Measurements from ENCODE around the gene SLF2. TPM values are rescaled to one million over a fixed set of nuclear protein-coding genes. Genes with fewer than 3 reads are reported as not detected.
A peak's percentile ranks its signal among the peaks of the same experiment; 100 is the strongest.
"Not testable (repeated sequence)": the region's sequence is repeated elsewhere in the genome, so short reads cannot be mapped to it uniquely, and the experiment has no call there.

SLF2 gene
- total and polyA plus RNA-seq, 8 donors: 2.3 to 49.9 (median 14.4) TPM

GRCh38 chr10:100882252-100882651 is 30.5 kb upstream of the SLF2 start:
- DNase-seq: peak in 1 of 2 donors; percentile 51

DNA sequence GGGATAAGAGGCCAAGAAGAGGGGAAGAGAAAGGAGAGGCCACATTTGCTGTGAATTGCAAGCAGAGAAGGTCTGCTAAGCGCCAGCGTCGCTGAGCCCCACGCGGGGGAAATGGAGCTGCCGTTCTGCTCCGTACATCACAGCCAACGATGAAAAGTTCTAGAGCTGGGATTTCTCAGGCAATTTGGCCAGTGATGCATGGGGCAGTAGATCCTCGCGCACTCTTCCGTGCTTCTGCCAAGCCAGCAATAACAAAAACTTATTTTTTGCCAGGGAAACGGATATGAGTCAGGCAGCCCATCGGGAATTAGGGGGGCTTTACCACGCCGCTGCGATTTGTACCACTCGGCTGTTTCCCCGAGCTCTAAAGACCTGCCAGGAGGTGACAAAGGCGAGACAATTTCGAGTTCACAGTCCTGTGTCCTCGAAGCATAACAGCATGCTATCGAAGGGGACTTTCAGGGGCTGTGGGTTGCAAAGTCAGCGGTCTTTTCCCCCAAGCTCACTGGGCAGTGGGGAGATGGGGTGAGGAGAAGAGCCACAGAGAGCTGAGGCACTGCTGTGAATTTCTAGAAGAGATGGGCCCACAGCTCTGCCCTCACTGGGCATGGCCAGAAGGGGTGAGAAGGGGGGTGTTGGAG is 30.0 kb upstream of the SLF2 start:
- no peaks in the 10 kb centered on the region for H3K9me3 ChIP-seq
- no peak for TF ChIP-seq POLR2AphosphoS5 (IDR thresholded peaks at IDR 0.05)
- no peak for TF ChIP-seq POLR2A (IDR thresholded peaks at IDR 0.05)
- H3K36me3 ChIP-seq: no peaks in the 10 kb centered on the region
- WGBS, 5 donors: 56 to 69% (median 60%) methylated on average over 23 of the region's 23 CpGs
- H3K27me3 ChIP-seq: peaks cover 0 to 41% (median 6%) of the 10 kb centered on the region in 3 donors
- intact Hi-C loops (cut with DNase I; ENCODE audit: low total_unique reads): no loop called here
- no peak overlapping the region for H3K4me3 ChIP-seq
- peak in 1 of 2 donors; percentile 65 for DNase-seq
- H3K4me1 ChIP-seq: peaks cover 0 to 3% (median 1%) of the 10 kb centered on the region in 4 donors
- no peak overlapping the region for H3K27ac ChIP-seq

More at GRCh38 chr10:100882252-100882651, 30.5 kb upstream of the SLF2 start:
- Histone ChIP-seq H3K36me3 (no peaks in the 10 kb centered on the region), H3K4me1 (peaks cover 0 to 3% (median 1%) of the 10 kb centered on the region in 4 donors), H3K27ac (no peak overlapping the region), H3K27me3 (peaks cover 0 to 45% (median 9%) of the 10 kb centered on the region in 3 donors), H3K4me3 (no peak overlapping the region), H3K9me3 (no peaks in the 10 kb centered on the region)
- TF ChIP-seq POLR2AphosphoS5 (IDR thresholded peaks at IDR 0.05) (no peak), EP300 (IDR thresholded peaks at IDR 0.05) (no peak)
- intact Hi-C loops (cut with DNase I; ENCODE audit: low total_unique reads): no loop called here
- 62 to 73% (median 70%) methylated on average over 8 of the region's 8 CpGs for WGBS, 5 donors

- Histone ChIP-seq H3K36me3 (no peaks in the 10 kb centered on the region), H3K4me3 (no peak overlapping the region), H3K9me3 (no peaks in the 10 kb centered on the region), H3K27ac (no peak overlapping the region), H3K27me3 (peaks cover 0 to 41% (median 6%) of the 10 kb centered on the region in 3 donors), H3K4me1 (peaks cover 0 to 3% (median 1%) of the 10 kb centered on the region in 4 donors)
- 62 to 69% (median 65%) methylated on average over 14 of the region's 14 CpGs for WGBS, 5 donors
- intact Hi-C loops (cut with DNase I; ENCODE audit: low total_unique reads): no loop called here
- DNase-seq: no peak
- TF ChIP-seq CTCF (IDR thresholded peaks at IDR 0.05) (no peak), POLR2AphosphoS5 (IDR thresholded peaks at IDR 0.05) (no peak), EP300 (IDR thresholded peaks at IDR 0.05) (no peak), POLR2A (IDR thresholded peaks at IDR 0.05) (no peak)
Measured at GRCh38 chr10:100883312-100883821, 29.4 kb upstream of the SLF2 start.

DNA sequence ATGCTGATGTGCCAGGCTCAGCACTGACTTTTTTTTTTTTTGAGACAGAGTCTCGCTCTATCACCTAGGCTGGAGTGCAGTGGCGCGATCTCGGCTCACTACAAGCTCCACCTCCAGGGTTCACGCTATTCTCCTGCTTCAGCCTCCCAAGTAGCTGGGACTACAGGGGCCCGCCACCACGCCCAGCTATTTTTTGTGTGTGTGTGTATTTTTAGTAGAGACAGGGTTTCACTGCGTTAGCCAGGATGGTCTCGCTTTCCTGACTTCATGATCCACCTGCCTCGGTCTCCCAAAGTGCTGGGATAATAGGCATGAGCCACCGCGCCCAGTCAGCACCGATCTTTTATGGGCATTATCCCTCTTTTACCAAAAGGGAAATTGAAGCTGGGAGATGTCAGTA is 27.2 kb upstream of the SLF2 start:
- intact Hi-C loops (cut with DNase I; ENCODE audit: low total_unique reads); DNase-seq; H3K4me1 ChIP-seq; H3K4me3 ChIP-seq; H3K36me3 ChIP-seq; H3K9me3 ChIP-seq; H3K27ac ChIP-seq: not testable (repeated sequence)
- WGBS, 5 donors: 94 to 97% (median 95%) methylated on average over 13 of the region's 13 CpGs
- H3K27me3 ChIP-seq: peaks cover 0 to 47% (median 8%) of the 10 kb centered on the region in 3 donors

DNA sequence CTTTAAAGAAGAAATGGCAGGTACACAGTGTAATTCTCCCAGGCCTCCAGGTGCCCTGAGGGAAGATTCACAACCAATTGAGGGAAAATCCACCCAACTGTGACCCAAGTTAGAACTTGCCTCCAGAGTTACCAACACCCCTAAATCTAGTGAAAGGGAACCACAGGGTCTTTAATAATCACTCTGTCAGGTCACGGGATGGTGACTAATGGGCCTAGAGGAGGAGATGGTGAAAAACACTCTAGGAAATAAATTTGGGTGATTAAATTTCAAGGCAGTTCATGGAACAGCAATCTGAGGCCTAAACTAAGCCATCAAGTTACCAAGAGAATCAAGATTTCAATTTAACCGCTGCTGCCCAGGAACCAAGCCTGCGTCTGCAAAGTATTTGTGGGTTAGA is 26.7 kb upstream of the SLF2 start:
- WGBS, 5 donors: 88 to 97% (median 91%) methylated on average over 3 of the region's 3 CpGs
- Histone ChIP-seq H3K27ac (no peak overlapping the region), H3K4me3 (no peak overlapping the region), H3K27me3 (peaks cover 0 to 52% (median 12%) of the 10 kb centered on the region in 3 donors), H3K4me1 (peaks cover 0 to 3% (median 1%) of the 10 kb centered on the region in 4 donors), H3K9me3 (no peaks in the 10 kb centered on the region), H3K36me3 (no peaks in the 10 kb centered on the region)
- no peak for DNase-seq
- intact Hi-C loops (cut with DNase I; ENCODE audit: low total_unique reads): no loop called here
- TF ChIP-seq EP300 (IDR thresholded peaks at IDR 0.05): no peak
- no peak for TF ChIP-seq CTCF (IDR thresholded peaks at IDR 0.05)
- no peak for TF ChIP-seq POLR2AphosphoS5 (IDR thresholded peaks at IDR 0.05)
- no peak for TF ChIP-seq POLR2A (IDR thresholded peaks at IDR 0.05)

GRCh38 chr10:100886521-100886920 is 26.2 kb upstream of the SLF2 start:
- Histone ChIP-seq H3K27me3 (peaks cover 0 to 57% (median 16%) of the 10 kb centered on the region in 3 donors), H3K9me3 (no peaks in the 10 kb centered on the region), H3K4me3 (no peak overlapping the region), H3K27ac (no peak overlapping the region), H3K4me1 (peaks cover 0 to 3% (median 1%) of the 10 kb centered on the region in 4 donors), H3K36me3 (no peaks in the 10 kb centered on the region)
- no peak for TF ChIP-seq EP300 (IDR thresholded peaks at IDR 0.05)
- TF ChIP-seq CTCF (IDR thresholded peaks at IDR 0.05): no peak
- TF ChIP-seq POLR2AphosphoS5 (IDR thresholded peaks at IDR 0.05): no peak
- TF ChIP-seq POLR2A (IDR thresholded peaks at IDR 0.05): no peak
- intact Hi-C loops (cut with DNase I; ENCODE audit: low total_unique reads): no loop called here
- DNase-seq: no peak
- 85 to 92% (median 87%) methylated on average over 5 of the region's 5 CpGs for WGBS, 5 donors

Measured in stomach (tissue), 9 donors.